ENCODE data around the gene ZNF334.

DNA sequence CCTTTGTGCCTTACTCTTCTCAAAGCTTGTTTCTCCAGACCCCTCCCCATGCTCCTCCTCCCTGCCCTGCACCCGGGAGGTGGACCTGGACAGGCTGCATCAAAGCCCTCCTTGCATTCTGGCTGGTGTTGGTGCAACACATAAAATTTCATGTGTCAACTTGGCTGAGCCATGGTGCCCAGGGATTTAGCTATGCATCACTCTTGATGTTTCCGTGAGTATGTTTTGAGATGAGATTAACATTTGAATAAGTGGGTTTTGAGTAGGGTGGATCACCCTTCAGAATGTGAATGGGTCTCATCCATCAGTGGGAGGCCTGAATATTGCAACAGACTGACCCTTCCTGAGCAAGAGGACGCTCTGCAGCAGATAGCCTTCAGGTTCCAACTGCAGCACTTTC is 41.5 kb upstream of the ZNF334 start:
- TF ChIP-seq, protein P1, sequence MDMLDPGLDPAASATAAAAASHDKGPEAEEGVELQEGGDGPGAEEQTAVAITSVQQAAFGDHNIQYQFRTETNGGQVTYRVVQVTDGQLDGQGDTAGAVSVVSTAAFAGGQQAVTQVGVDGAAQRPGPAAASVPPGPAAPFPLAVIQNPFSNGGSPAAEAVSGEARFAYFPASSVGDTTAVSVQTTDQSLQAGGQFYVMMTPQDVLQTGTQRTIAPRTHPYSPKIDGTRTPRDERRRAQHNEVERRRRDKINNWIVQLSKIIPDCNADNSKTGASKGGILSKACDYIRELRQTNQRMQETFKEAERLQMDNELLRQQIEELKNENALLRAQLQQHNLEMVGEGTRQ (CRISPR knock-in tag; IDR thresholded peaks at IDR 0.05): no peak
- TF ChIP-seq, protein P2, sequence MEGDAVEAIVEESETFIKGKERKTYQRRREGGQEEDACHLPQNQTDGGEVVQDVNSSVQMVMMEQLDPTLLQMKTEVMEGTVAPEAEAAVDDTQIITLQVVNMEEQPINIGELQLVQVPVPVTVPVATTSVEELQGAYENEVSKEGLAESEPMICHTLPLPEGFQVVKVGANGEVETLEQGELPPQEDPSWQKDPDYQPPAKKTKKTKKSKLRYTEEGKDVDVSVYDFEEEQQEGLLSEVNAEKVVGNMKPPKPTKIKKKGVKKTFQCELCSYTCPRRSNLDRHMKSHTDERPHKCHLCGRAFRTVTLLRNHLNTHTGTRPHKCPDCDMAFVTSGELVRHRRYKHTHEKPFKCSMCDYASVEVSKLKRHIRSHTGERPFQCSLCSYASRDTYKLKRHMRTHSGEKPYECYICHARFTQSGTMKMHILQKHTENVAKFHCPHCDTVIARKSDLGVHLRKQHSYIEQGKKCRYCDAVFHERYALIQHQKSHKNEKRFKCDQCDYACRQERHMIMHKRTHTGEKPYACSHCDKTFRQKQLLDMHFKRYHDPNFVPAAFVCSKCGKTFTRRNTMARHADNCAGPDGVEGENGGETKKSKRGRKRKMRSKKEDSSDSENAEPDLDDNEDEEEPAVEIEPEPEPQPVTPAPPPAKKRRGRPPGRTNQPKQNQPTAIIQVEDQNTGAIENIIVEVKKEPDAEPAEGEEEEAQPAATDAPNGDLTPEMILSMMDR (IDR thresholded peaks at IDR 0.05): no peak
- TF ChIP-seq NFATC4 (CRISPR knock-in tag; IDR thresholded peaks at IDR 0.05) (no peak), NFYB (CRISPR knock-in tag; conservative IDR thresholded peaks at IDR 0.05; ENCODE audit: low read depth) (no peak), NR2C2 (CRISPR knock-in tag; IDR thresholded peaks at IDR 0.05) (no peak), JUN (CRISPR knock-in tag; IDR thresholded peaks at IDR 0.05) (no peak)
